GM21367 (cell line): ENCODE measurements around the gene CD248.
"Not testable (repeated sequence)": the region's sequence is repeated elsewhere in the genome, so short reads cannot be mapped to it uniquely, and the experiment has no call there.

Experiments used
- ATAC-seq: cut with Tn5 transposase; IDR thresholded peaks from one replicate; pipeline ENCODE4 v1.9.1; 2021; ENCODE audit not compliant: unreplicated experiment

Gene CD248

DNA sequence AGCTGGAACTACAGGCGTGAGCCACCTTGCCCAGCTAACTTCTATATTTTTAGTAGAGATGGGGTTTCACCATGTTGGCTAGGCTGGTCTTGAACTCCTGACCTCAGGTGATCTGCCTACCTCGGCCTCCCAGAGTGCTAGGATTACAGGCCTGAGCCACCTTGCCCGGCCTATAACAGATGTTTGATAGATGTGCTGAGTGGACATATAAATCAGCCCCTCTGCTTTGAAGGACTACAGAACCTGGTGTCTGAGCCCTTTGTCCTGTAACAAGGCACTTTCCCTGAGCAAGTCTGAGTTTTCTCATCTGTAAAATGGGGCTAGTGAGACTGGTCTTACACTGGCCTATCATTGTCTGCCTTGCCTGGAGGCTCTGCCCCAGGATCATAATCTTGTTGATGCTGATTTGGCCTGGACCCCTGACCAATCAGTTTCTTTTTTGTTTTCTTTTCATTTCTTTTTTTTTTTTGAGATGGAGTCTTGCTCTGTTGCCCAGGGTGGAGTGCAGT lies 12.4 kb upstream of the CD248 start:
- ATAC-seq, result no peak

DNA sequence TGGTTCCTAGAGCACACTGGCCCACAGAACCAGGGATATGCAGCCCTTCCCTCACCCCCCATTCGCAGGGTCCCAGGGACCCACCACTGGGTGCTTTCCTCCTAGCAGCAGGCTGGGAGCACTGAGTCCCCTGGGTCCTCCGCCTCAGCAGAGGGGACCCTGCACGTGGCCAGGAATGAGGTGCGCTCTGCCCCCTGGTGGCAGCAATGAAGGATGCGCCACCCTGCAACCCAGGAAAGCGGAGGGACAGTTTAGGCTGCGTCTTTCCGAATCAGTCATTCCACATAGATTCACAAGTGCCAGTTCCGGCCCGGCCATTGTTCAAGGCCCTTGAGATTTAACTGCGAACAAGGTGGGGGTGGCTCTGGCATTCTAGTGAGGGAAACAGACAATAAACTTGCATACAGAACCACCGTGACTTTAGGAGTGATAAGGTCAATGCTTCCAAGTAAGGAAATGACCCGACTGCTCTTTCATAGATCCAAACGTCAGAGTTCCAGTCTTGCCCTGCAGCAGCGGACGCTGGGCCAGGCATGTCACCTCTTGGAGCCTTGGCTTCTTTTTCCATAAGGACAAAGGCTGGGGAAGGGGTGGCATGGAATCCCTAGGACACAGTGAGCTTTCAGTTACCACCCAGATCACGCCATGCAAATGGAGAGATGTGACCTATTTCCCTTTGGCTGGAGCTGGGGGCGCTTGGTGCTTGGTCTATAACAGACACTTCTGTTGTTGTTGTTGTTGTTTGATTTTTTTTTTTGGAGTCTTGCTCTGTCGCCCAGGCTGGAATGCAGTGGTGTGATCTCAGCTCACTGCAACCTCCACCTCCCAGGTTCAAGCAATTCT lies 11.7 kb upstream of the CD248 start:
- ATAC-seq, result no peak

DNA sequence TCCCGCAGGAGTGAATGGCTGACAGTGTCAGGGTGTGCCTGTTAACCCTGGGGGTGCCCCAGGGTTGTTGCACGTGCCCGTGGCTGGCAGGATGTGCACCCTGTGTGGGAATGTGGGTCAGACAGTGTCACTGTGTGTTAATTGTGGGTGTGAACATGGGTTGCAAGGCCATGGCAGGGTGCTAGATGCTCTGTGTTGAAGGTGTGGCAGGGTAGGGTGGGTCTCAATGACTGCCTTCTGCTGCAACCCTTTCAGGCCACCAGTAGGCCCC lies 11.1 kb upstream of the CD248 start:
- no peak for ATAC-seq

DNA sequence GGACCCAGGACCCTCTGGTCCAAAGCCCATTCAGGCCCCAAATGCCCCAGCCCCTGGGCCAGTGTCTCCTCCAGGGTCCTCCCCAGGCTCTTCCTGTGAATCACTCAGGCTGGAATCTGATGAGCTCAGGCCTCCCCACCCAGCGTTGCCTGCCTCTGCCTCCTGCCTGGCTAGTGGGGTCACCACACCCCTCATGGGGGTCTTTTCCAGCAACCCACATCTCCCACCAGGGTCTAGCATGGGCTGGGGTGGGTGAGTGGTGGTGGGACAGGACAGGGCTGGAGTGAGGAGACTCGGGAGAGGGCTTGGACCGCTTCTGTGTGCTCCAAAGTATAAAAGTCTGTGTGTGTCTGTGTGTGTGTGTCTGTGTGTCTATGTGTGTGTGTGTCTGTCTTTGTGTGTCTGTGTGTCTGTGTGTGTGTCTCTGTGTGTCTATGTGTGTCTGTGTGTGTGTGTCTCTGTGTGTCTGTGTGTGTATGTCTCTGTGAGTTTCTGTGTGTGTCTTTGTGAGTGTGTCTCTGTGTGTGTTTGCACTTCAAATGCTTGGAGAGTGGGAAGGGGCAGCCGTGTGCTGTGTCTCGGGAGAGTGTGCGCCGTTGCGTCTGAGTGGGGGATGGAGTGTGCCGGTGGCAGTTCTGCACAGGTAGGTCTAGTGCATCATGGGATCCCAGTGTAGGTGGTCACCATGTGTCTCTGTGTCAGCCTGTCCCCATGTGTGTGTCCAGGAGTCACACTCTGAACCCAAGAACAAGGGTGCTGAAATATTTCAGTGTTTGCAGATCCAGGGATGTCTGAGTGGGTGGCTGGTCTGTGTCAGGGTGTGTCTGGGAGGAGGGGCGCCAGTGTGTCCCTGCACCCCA lies 10.6 kb upstream of the CD248 start:
- no peak for ATAC-seq

DNA sequence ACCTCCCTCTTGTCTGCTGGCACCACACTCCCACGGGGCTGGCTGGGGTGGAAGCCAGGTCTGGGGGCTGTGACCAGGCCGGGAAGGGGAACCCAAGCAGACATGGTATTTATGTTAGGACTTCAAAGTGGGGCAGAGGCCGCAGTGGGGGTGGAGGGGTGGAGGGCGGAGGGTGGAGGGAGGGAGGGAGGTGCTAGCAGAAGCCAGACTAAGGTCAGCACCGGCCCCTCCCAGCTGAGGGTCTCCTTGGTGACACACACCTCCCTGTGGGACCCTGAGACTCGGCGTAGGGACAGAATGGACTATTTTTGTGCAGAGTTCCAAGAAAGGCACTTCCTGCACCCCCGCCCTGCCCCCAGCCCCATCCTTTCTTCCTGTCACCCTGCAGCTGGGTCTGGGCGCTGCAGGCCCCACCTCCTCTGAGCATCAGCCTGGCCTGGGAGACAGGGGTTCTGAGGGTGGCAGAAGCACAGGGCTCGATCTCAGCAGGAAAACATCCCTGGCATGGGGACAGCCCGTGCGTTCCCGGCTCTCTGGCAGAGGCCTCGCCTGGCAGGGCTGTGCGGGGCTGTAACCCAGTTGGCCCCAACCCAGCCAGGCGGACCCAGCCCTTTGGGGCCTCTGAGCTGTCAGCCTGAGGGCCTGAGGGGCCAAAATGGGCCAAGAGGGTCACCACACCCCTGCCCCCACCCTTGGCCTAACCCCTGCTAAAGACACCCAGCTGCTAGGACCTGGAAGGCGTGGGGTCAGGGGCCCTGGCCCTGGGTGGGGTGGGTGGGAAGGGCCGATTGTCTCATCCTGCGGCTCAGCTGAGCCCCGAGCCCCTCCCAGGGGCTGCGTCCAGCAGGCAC lies 9.6 kb upstream of the CD248 start:
- ATAC-seq, result no peak

DNA sequence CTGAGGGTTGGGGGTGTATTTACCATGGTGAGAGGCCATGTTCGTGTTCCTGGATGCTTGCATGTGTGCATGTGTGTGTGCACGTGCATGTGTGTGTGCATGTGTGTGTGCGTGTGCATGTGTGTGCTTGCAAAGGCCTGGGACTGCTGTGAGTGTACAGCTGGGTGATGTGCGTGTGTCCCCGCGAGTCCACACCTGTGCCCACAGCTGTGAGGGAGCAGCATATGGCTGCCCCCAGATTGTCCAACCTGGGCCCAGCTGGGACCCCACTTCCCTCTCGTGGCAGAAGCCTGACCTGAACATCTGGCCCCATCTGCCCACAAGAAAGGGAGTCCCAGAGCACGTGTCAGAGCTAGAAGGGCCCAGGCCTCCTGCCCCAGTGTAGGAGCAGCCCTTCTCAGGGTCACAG lies 8.4 kb upstream of the CD248 start:
- no peak for ATAC-seq

DNA sequence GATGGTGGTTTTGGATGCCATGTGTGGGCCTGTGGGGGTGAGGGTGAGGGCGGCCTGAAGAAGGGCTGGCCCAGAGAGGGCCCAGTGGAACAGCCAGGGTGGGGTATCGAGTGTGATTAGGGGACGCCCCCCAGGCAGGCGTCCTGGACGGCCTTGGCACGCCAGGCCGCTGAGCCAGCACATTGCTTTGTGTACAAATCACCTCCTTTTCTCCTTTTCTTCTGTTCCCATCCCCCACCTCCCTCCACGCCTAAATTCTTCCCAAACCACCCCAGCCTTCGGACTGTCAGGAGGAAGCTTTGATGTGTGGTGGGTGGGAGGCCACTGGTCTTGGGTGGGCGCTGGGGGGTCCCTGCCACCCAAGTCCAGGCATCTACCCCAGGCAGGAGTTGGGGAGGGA lies 7.8 kb upstream of the CD248 start:
- ATAC-seq, result no peak

DNA sequence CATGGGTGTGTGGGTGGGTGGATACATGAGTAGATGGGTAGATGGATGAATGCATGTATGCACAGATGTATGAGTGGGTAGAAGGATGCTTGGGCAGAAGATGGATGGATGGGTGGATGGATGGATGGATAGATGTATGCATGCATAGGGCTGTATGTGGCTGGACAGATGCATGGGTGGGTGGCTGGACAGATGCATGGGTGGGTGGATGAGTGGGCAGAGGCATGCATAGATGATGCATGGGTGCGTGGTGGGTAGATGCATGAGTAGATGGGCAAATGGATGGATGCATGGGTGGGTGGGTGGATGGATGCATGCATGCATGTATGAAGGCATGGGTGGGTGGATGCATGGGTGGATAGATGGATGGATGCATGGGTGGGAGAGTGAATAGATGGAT lies 6.8 kb upstream of the CD248 start:
- ATAC-seq, result no peak

DNA sequence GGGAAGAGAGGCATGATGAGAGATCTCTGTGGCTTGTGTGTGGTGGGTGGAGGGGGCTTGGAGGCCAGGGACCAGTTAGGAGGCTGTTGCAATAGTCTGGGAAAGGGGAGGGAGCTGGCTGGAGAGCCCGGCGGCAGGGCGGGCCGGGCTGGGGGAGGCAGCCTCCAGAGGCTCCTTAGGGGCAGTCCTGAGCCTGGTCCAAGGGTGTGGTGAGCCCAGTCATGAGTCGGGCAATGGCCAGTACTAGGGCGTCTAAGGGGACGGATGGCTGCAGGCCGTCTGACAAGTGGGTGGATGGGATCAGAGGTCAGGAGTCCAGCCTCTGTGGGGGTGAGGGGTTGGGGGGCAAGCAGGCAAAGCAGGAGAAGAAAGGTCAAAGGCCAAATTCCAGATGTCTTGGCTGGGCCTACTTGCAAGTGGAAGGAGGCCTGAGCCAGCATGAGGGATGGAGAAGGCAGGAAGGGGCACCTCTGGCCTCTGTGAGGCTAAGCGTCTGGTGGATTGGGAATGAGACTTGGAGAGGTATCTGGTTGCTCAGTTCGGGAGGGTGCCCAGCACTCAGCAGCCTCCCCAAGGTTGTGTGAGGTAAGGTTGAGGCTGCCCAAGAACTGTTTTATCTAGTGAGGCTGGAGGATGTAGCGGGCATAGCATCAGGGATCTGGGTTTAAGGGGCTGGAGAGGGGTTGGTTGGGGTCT lies 6.0 kb upstream of the CD248 start:
- no peak for ATAC-seq

DNA sequence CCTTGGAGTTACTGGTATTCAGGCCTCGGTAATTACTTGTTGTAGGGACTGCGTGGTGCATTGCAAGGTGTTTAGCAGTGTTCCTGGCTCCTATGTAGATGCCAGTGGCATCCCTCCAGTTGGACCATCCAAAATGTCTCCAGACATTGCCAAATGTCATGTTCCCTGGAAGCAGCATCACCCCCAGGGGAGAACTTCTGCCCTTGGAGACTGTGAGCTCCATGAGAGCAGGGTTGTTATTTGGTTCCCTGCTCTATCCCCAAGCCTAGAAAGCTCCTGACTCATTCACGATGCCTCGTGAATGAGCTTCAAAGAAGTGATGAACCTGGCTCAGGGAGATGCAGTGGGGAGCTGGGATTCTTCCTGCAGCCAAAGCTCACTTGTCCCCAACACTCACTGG lies 4.8 kb upstream of the CD248 start:
- no peak for ATAC-seq

DNA sequence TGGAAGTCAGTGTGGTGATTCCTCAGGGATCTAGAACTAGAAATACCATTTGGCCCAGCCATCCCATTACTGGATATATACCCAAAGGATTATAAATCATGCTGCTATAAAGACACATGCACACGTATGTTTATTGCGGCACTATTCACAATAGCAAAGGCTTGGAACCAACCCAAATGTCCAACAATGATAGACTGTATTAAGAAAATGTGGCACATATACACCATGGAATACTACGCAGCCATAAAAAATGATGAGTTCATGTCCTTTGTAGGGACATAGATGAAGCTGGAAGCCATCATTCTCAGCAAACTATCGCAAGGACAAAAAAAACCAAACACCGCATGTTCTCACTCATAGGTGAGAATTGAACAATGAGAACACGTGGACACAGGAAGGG lies 3.9 kb upstream of the CD248 start:
- not testable (repeated sequence) for ATAC-seq

DNA sequence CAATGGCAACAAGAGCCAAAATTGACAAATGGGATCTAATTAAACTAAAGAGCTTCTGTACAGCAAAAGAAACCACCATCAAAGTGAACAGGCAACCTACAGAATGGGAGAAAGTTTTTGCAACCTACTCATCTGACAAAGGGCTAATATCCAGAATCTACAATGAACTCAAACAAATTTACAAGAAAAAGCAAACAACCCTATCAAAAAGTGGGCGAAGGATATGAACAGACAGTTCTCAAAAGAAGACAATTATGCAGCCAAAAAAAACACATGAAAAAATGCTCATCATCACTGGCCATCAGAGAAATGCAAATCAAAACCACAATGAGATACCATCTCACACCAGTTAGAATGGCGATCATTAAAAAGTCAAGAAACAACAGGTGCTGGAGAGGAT lies 3.4 kb upstream of the CD248 start:
- not testable (repeated sequence) for ATAC-seq

DNA sequence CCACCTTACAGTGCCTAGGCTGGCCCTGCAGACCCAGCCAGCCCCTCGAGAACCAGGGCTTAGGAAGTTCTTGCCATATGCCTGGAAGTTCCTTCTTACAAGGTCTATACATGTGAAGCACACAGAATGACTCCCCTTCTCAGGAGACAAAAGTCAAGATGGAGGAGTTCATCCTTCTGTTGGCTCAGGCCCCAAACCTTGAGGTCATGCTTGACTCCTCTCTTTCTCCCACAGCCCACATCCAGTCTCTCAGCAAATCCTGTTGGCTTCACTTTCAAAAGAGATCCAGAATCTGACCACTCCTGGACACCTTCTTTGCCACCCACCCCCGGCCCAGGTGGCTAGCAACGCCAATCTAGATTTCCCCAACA lies 1.7 kb upstream of the CD248 start:
- ATAC-seq, result no peak

DNA sequence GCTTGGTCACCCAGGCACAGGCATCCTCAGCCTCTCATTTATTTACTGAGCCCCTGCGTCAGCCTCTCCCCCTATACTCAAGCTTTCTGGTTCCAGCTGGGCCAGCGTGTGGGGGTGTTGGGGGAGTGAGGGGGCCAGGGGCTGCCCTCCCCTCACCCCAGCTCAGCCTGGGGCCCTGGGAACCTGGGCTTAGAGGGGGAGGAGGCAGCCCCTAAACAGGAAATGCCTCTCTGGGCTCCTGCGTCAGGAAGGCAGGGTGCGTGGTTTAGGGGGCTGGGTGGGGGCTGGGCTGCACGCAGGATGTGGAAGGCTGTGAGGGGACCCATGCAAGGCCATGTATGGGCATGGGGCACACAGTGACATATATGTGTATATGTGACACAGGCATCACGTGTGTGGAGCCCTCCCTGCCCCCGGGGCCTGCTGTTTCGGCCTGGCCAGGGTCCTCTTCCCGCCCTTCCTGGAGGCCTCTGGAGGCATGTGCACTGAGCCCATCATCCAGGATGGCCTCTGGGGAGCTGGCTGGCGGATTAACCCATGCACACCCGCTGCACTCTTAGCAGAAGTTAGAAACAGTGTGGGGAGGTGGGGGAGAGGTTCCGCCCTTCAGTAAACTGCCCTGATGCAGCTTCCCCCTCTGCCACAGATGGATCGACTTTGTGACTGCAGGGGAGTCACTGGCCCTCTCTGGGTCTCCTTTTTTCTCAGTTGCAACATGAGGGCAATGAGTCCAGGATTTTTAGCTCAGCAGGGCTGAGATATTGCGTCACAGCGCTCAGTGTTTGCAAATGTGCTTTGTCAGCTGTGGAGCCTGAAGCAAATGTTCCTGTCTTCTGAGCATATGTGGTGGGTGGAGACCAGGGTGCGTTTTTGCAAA lies 1.1 kb upstream of the CD248 start:
- no peak for ATAC-seq

DNA sequence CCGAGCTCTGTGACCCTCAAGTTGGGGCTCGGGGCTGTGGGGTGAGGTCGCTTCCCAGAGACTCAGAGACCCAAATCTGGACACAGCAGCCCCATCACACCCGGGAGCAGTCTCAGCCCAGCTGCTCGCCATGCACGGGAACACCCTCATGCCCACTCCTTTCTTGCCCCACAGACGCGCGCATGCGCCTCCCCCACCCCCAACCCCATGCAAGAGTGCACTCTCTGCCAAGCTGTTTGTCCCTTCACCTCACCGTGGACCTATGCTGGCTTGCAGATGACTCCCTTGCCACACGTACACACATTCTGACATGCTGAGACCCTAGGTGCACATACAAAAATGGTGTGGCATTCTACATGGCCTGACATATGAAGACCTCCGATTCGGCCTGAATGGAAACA lies 478 bp upstream of the CD248 start:
- no peak for ATAC-seq

DNA sequence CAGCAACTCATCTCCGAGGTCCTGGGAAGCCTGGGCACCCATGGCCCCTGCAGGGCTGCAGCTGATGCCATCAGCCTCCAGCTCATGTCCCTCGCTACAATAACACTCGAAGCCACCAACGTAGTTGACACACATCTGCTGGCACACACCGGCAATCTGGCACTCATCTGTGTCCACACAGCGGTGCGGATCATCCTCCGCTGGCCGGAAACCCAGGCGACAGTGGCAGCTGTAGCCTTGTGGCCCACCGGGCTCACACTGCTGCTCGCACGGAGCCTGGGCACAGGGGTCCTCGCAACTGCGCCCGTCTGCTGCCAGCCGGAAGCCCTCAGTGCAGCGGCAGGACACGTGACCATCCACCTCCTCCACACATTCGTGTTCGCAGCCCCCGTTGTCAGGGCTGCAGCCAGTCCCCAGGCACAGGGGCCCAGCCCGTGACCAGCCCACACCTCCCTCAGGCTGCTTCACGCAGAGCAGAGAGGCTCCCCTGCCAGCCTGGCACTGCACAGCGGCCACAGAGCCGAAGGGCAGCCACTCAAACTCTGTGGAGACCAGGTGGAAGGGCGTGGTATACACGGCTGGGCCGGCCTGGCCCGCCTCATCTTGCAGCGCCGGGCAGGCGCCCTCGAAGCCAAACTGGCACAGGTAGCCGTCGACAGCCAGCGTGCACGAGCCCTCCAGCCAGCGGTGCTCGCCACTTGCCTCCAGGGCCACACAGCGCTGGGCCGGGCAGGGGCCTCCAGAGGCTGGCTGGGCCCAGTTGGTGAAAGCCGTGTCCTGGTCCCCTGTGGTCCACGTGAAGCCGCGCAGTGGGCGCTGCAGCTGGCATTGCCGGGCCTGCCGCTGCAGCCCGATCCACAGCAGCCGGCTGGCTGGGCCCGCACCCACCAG lies 678 bp downstream of the CD248 start:
- ATAC-seq, result no peak

DNA sequence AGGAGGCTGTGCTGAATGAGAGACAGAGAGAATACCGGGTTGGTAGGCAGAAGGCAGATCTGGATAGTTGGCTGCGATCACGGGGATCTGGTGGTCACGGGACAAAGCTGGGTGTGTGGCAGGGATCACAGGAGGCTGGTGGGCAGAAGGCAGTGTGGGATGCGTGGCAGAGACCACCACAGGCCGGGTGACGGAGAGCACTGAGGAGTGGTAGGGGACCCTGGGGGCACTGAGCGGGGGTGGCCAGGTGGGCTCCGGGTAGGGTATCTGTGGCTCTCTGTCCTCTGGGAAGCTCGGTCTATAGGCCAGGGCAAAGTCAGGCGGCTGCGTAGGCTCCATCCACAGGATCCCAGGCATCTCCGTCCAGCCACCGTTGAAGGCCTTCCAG lies 1.4 kb downstream of the CD248 start:
- ATAC-seq, result no peak

DNA sequence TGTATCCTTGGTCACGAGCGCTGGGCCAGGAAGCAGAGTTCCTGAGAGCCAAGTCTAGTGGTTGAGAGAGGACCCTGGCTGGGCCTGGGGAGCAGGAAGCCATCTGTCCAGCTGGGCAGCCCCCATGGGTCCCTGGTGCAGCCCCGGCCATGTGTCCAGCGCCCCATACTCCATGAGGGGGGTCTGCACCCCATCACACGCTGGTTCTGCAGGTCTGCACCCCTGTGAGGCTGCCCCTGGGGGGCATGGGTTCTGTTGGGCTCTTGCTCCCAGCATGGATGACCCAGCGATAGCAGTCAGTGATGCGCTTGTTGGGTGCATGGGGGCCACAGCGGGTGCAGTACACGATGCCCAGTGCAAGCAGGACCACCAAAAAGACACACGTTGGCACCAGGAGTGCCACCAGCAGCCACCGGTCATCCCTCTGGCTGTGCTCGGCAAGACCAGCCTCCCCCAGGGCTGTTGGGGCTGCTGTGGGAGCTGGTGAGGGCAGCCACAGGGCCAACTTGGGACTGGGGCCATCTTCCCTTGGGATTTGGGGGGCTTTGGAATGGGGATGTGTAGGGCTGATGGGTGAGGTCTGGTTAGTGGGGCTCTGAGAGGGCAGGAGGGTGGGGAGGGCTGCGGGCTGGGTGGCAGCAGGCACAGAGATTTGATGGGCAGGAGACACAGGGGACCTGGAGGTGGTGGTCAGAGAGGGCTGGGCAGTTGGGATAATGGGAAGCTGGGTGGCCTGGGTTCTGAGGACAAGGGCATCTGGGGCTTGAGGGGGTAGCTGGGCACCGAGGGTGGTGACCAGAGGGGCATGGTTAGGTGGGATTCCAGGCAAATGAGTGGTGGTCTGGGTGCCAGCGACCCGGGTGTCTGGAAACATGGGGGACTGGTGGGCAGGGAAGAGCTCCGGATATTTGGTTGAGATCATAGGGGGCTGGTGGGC lies 2.0 kb downstream of the CD248 start:
- no peak for ATAC-seq
